Renal cortex interstitium (tissue), 11 donors: ENCODE results near the gene DNM3. TPM values are rescaled to one million over a fixed set of nuclear protein-coding genes. Genes with fewer than 3 reads are reported as not detected.

ENCODE experiments used
- DNase-seq, 11 donors: peaks; one replicate each; pipeline ENCODE4 v3.0.0-alpha.2; 2013; ENCODE audit warnings: low read depth in 9 of 11, low spot score in 4 of 11; ENCODE audit errors: extremely low read depth in 1 of 11
- polyA plus RNA-seq, 3 donors: library from polyadenylated mRNA; unstranded; fragments of 120-200 nt; gene quantifications; one replicate each; pipeline ENCODE4 v1.2.1, GENCODE V29; 2013; ENCODE audit not compliant: insufficient read length in 3 of 3

DNM3 gene
- polyA plus RNA-seq, 3 donors: 4.2 to 5.2 (median 4.8) TPM

GRCh38 chr1:172399756-172400721 is 558.7 kb downstream of the DNM3 start:
- DNase-seq: no peak

GRCh38 chr1:172400722-172401105 is 559.4 kb downstream of the DNM3 start:
- no peak for DNase-seq

- DNase-seq: no peak
These were observed 560.2 kb downstream of the DNM3 start for GRCh38 chr1:172401477-172401876.

GRCh38 chr1:172401892-172402291 is 560.6 kb downstream of the DNM3 start:
- DNase-seq: no peak

- DNase-seq: no peak
These were observed 561.7 kb downstream of the DNM3 start for GRCh38 chr1:172402878-172403569.

GRCh38 chr1:172404121-172404520 is 562.8 kb downstream of the DNM3 start:
- no peak for DNase-seq

GRCh38 chr1:172405912-172406311 is 564.6 kb downstream of the DNM3 start:
- DNase-seq: no peak

GRCh38 chr1:172406968-172407367 is 565.7 kb downstream of the DNM3 start:
- DNase-seq: no peak

GRCh38 chr1:172408958-172409357 is 567.7 kb downstream of the DNM3 start:
- no peak for DNase-seq

- DNase-seq: no peak
These were observed 568.7 kb downstream of the DNM3 start for GRCh38 chr1:172410027-172410426.

GRCh38 chr1:172411791-172412338 is 570.6 kb downstream of the DNM3 start:
- DNase-seq: no peak

- no peak for DNase-seq
These were observed 573.0 kb downstream of the DNM3 start for GRCh38 chr1:172414331-172414730.

GRCh38 chr1:172416496-172417035 is 575.3 kb downstream of the DNM3 start:
- no peak for DNase-seq

GRCh38 chr1:172417557-172417956 is 576.3 kb downstream of the DNM3 start:
- DNase-seq: no peak

GRCh38 chr1:172420385-172420784 is 579.1 kb downstream of the DNM3 start, which contains the start of gene C1orf105:
Gene C1orf105 (plus strand): TSS chr1:172420685. CDS start chr1:172420886, 201 bp downstream.
- DNase-seq: no peak

GRCh38 chr1:172421974-172422604 is 580.8 kb downstream of the DNM3 start:
- DNase-seq: no peak

- DNase-seq: no peak
These were observed 582.0 kb downstream of the DNM3 start for GRCh38 chr1:172423336-172423735.

- DNase-seq: no peak
These were observed 584.0 kb downstream of the DNM3 start for GRCh38 chr1:172425339-172425738.

GRCh38 chr1:172427191-172427590 is 585.9 kb downstream of the DNM3 start:
- DNase-seq: no peak
